GM12878 (cell line): ENCODE data around the gene C1RL.

Source experiments
- CBX5 ChIP-seq: sonication (generic); IDR thresholded peaks from 2 replicates; pipeline ENCODE4 v1.6.1; 2016; ENCODE audit warnings: low read depth, moderate library complexity, mild to moderate bottlenecking, inconsistent platforms
- CTCF ChIP-seq, 3 experiments: IDR thresholded peaks in 2 of 3; conservative IDR thresholded peaks in 1 of 3; 2 replicates each; pipeline ENCODE4 v1.5.1; 2011; ENCODE audit warnings: low read depth in 3 of 3, low read length in 3 of 3, mild to moderate bottlenecking in 3 of 3, control low read depth in 2 of 3, moderate library complexity in 2 of 3, inconsistent platforms in 1 of 3, mixed read lengths in 1 of 3; ENCODE audit not compliant: control insufficient read depth in 2 of 3, insufficient read depth in 1 of 3; ENCODE audit errors: extremely low read depth in 1 of 3
- POLR2A ChIP-seq: IDR thresholded peaks from 2 replicates; pipeline ENCODE4 v1.6.1; 2011; ENCODE audit warnings: low read depth, mild to moderate bottlenecking, low read length
- POLR2AphosphoS5 ChIP-seq: IDR thresholded peaks from 2 replicates; pipeline ENCODE4 v1.6.1; 2011; ENCODE audit warnings: mild to moderate bottlenecking, low read length, inconsistent platforms
- SIX5 ChIP-seq: IDR thresholded peaks from 2 replicates; pipeline ENCODE4 v1.6.1; 2011; ENCODE audit warnings: mild to moderate bottlenecking, low read depth, low read length, moderate library complexity; ENCODE audit not compliant: severe bottlenecking
- TARDBP ChIP-seq: IDR thresholded peaks from 2 replicates; pipeline ENCODE4 v1.6.1; 2016; ENCODE audit warnings: borderline replicate concordance
- ZNF384 ChIP-seq: IDR thresholded peaks from 2 replicates; pipeline ENCODE4 v1.6.1; 2012; ENCODE audit warnings: low read depth, mild to moderate bottlenecking, low read length, improper control_type of control experiment, borderline replicate concordance
- TF ChIP-seq, protein P1 (sequence below): IDR thresholded peaks from 2 replicates; pipeline ENCODE4 v1.6.1; 2012; ENCODE audit warnings: mild to moderate bottlenecking, low read depth, low read length

DNA sequence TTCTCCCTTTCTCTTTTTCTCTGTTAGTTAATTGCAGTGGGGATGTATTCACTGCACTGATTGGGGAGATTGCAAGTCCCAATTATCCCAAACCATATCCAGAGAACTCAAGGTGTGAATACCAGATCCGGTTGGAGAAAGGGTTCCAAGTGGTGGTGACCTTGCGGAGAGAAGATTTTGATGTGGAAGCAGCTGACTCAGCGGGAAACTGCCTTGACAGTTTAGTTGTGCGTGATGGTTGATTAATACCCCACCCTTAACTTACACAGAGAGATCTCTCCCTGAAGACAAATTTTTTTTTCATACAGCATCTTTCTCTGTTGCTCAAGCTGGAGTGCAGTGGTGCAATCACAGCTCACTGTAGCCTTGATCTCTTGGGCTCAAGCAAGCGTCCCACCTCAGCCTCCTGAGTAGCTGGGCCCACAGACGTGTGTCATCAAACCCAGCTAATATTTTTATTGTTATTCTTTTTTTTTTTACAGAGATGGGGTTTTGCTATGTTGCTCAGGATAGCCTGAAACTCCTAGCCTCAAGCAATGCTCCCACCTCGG, 43.9 kb downstream of the C1RL start:
- no peak for TF ChIP-seq CTCF (IDR thresholded peaks at IDR 0.05 in 2 of 3, conservative IDR thresholded peaks at IDR 0.05 in 1 of 3; ENCODE audit: control insufficient read depth in 2 of 3, extremely low read depth in 1 of 3, insufficient read depth in 1 of 3, low read depth in 3 of 3, low read length in 3 of 3)
- TF ChIP-seq POLR2A: no peak
- TF ChIP-seq, protein P1, sequence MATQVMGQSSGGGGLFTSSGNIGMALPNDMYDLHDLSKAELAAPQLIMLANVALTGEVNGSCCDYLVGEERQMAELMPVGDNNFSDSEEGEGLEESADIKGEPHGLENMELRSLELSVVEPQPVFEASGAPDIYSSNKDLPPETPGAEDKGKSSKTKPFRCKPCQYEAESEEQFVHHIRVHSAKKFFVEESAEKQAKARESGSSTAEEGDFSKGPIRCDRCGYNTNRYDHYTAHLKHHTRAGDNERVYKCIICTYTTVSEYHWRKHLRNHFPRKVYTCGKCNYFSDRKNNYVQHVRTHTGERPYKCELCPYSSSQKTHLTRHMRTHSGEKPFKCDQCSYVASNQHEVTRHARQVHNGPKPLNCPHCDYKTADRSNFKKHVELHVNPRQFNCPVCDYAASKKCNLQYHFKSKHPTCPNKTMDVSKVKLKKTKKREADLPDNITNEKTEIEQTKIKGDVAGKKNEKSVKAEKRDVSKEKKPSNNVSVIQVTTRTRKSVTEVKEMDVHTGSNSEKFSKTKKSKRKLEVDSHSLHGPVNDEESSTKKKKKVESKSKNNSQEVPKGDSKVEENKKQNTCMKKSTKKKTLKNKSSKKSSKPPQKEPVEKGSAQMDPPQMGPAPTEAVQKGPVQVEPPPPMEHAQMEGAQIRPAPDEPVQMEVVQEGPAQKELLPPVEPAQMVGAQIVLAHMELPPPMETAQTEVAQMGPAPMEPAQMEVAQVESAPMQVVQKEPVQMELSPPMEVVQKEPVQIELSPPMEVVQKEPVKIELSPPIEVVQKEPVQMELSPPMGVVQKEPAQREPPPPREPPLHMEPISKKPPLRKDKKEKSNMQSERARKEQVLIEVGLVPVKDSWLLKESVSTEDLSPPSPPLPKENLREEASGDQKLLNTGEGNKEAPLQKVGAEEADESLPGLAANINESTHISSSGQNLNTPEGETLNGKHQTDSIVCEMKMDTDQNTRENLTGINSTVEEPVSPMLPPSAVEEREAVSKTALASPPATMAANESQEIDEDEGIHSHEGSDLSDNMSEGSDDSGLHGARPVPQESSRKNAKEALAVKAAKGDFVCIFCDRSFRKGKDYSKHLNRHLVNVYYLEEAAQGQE: no peak
- no peak for TF ChIP-seq TARDBP
- no peak for TF ChIP-seq CBX5
- no peak for TF ChIP-seq SIX5
- TF ChIP-seq ZNF384: no peak
- no peak for TF ChIP-seq POLR2AphosphoS5
